IPS-15b (cell line): ENCODE data around the gene C1QTNF12.

Experiments used
- H3K27me3 ChIP-seq: one replicate; pipeline ENCODE4 v1.6.1; 2013; ENCODE audit warnings: low read length; ENCODE audit not compliant: control insufficient read depth, insufficient read depth
- H3K36me3 ChIP-seq: one replicate; pipeline ENCODE4 v1.6.1; 2013; ENCODE audit warnings: low read length; ENCODE audit not compliant: control insufficient read depth, insufficient read depth
- H3K4me1 ChIP-seq: one replicate; pipeline ENCODE4 v1.6.1; 2013; ENCODE audit warnings: mild to moderate bottlenecking, low read length; ENCODE audit not compliant: control insufficient read depth, insufficient read depth
- H3K4me3 ChIP-seq: one replicate; pipeline ENCODE4 v1.5.1; 2013; ENCODE audit warnings: low read depth, low read length
- H3K9ac ChIP-seq: one replicate; pipeline ENCODE4 v1.6.1; 2013; ENCODE audit warnings: low read depth, mild to moderate bottlenecking, low read length
- H3K9me3 ChIP-seq: one replicate; pipeline ENCODE4 v1.6.1; 2013; ENCODE audit warnings: mild to moderate bottlenecking, low read length; ENCODE audit not compliant: control insufficient read depth, insufficient read depth

The C1QTNF12 gene, protein sequence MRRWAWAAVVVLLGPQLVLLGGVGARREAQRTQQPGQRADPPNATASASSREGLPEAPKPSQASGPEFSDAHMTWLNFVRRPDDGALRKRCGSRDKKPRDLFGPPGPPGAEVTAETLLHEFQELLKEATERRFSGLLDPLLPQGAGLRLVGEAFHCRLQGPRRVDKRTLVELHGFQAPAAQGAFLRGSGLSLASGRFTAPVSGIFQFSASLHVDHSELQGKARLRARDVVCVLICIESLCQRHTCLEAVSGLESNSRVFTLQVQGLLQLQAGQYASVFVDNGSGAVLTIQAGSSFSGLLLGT

DNA sequence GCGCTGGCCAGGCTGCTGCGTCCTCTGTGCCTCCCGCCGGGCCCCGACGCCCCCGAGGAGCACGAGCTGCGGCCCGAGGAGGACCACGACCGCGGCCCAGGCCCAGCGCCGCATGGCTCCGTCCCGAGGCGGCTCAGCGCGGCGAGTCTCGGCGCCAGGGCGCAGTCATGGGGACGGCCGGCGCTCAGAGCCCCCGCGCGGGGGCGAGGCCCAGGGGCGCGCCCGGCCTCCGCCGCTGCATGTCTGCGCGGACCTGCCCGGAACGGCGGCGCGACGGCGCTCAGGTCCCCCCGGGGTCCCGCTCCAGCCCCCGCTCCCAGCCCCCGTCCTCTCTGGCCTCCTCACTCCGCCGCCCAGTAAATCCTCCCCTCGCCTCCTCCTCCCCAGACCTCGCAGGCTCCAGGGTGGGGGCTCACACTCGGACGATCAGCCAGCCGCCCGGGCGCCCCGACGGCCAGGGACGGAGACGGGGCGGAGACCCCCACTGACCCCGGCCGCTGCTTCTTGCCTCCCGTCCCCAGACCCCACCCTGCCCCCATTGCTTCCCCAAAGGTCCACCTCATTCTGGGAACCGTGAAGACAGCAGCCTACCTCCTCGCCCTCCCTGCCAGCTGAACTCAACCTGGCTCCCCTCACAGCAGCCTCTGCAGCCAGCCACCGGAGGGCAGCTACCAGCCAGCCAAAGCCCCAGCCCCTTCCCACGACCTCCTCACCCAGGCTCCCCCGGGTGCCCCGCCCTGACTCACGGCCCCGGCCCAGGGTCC, at the start of gene C1QTNF12:
Gene C1QTNF12 (minus strand): TSS at position 146 of the 764 bp plus-strand sequence. CDS start 32 bp downstream, at position 114.
- H3K9ac ChIP-seq = no peak within 1 kb of the TSS
- no peaks in the 10 kb centered on the region for H3K9me3 ChIP-seq
- no peaks in the 10 kb centered on the region for H3K27me3 ChIP-seq
- H3K36me3 ChIP-seq = peaks cover 4% of the 10 kb centered on the region
- H3K4me1 ChIP-seq = no peaks in the 10 kb centered on the region
- no peak within 1 kb of the TSS for H3K4me3 ChIP-seq

DNA sequence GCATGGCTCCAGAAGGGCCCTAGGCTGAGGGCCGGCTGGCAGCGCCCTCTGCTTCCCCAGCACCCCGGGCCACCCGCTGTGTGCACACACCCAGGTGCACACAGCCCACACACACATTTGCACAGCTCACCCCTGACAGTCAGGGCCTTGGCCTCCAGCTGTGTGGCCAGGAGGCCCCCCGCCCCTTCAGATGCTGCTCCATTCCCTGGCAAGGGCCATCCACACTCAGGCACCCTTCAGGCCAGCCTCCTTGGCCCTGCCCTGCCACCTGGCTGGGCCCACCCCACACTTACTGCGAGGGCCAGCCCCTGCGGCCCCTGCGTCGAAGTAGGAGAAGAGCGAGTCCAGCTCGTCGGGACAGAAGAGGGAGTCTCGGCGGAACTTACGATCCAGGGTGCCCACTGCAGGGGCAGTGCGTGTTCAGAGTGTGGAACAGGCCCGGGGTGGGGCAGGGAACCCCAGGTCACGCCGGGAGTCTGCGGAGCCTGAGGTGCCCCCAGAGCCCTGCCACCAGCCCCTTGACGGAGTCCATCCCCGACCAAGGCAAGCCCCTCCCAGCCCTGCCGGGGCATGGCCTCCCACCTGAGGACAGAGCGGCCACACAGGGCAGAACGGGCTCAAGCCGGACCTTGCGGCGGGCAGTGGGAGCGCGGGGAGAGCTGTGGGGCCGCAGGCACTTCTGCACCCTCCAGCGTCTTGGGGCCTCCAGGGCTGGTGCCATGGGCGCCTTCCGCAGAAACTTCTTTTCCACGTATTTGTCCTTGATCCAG, 48.8 kb upstream of the C1QTNF12 start:
- H3K27me3 ChIP-seq = no peaks in the 10 kb centered on the region
- H3K9ac ChIP-seq = no peak overlapping the region
- peaks cover 8% of the 10 kb centered on the region for H3K36me3 ChIP-seq
- no peaks in the 10 kb centered on the region for H3K4me1 ChIP-seq
- no peaks in the 10 kb centered on the region for H3K9me3 ChIP-seq
- H3K4me3 ChIP-seq = no peak overlapping the region

DNA sequence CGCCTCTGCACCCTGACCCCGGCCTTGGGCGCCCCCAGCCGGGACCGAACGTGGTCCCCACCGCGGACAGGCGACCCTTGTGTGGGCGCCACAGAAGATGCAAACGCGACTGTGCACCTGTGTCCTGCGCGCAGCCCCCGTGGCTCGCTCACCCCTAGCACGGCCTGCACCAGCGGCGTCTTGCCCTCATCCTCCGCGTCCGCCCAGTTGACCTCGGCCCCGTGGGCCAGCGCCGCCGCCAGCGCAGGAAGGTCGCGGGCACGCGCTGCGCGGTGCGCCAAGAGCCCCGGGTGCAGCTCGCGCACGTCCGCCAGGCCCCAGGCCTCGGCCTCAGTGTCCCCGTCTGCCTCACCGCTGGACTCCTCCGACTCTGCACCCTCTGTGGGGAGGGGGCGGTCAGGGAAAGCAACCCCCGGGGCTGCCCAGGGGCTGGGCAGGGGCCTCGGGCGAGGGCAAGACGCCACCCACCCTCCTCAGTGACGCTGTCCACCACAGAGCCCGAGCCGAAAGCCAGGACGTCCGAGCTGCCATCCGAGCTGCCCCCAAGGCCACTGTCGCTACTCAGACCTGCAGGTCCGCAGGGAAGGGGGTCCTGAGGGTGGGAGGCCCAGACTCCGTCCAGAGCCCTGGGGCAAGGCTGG, 47.8 kb upstream of the C1QTNF12 start:
- Histone ChIP-seq H3K9me3 (no peaks in the 10 kb centered on the region), H3K9ac (no peak overlapping the region), H3K27me3 (no peaks in the 10 kb centered on the region), H3K4me1 (no peaks in the 10 kb centered on the region), H3K36me3 (peaks cover 8% of the 10 kb centered on the region), H3K4me3 (peak overlapping the region; percentile 26)

DNA sequence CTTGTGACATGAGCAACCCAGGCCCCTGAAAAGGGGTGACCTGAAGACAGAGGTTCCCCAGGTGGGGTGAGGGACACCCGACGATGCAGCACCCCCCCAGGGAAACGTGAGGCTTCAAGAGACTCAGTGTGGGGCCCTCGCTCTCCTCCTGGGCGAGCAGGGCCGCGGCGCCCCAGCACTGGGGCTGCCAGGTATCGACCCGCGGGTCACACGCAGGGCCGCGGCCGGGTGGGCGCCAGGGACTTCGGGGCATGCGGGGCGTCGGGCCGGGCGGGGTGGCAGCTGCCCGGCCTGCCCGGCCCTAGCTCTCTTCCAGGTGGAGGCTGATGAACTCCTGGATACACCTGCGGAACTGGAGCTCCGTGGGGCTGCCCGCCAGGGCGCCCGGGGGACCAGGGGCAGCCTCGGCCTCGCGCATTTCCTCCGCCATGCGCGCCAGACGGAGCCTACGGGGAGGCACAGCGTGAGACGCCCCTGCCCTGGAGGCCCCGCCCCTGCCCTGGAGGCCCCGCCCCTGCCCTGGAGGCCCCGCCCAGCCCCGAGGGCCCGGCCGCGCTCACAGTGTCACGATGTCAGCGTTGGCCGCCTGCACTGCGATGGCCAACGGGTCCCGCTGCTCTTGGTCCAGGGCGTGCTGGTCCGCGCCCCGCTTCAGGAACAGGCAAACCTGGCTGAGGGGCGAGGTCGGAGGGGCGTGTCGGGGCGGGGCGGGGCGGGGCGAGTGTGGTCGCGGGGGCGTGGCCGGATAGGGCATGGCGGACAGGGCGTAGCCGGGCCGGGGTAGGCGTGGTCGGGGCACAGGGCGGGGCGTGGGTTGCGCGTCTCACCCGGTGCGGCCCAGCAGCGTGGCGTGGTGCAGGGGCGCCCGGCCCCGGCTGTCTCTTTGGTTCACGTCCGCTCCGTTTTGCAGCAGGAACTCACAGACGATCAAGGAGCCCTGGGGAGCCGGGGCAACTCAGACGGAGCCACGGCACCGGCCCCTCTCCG, 47.0 kb upstream of the C1QTNF12 start:
- Histone ChIP-seq H3K4me3 (peak overlapping the region; percentile 26), H3K4me1 (no peaks in the 10 kb centered on the region), H3K36me3 (peaks cover 8% of the 10 kb centered on the region), H3K27me3 (no peaks in the 10 kb centered on the region), H3K9me3 (no peaks in the 10 kb centered on the region), H3K9ac (no peak overlapping the region)

DNA sequence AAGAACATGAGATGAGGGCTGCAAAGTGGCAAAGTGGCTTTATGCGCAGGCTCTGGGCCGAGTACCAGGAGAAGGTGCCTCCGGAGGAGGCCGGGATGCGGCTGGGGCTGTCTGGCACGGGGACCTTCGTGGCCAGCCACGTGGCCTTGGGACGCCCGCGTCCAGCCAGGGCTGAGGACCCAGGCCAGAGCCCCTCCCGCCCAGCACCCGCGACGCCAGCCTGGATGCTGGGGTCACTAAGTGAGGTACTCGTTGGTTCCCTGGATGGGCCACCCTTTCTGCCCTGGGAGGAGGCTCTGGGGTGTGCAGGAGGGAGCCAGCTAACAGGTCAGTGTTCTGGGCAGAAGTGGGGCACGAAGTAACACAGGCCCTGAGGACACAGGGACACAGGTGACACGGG, 46.3 kb upstream of the C1QTNF12 start:
- peaks cover 8% of the 10 kb centered on the region for H3K36me3 ChIP-seq
- no peak overlapping the region for H3K4me3 ChIP-seq
- no peaks in the 10 kb centered on the region for H3K4me1 ChIP-seq
- H3K27me3 ChIP-seq = no peaks in the 10 kb centered on the region
- no peaks in the 10 kb centered on the region for H3K9me3 ChIP-seq
- H3K9ac ChIP-seq = no peak overlapping the region

DNA sequence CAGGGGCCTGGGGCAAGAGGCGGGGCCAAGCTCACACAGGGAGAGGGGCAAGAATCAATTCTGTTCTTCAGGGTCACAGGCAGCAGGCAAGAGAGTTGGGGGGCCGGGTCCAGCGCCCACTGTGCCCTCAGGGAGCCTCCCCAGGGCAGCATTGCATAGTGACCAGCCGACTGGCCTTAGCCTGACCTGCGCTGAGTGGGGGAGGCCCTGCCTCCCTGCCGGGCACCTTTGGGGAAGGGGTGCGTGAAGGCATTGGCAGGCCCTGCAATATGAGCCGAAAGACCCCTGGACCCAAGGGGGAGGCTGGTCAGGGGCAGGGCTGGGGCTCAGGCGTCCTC, 45.9 kb upstream of the C1QTNF12 start:
- Histone ChIP-seq H3K27me3 (no peaks in the 10 kb centered on the region), H3K36me3 (peaks cover 8% of the 10 kb centered on the region), H3K4me3 (no peak overlapping the region), H3K9me3 (no peaks in the 10 kb centered on the region), H3K4me1 (no peaks in the 10 kb centered on the region), H3K9ac (no peak overlapping the region)

DNA sequence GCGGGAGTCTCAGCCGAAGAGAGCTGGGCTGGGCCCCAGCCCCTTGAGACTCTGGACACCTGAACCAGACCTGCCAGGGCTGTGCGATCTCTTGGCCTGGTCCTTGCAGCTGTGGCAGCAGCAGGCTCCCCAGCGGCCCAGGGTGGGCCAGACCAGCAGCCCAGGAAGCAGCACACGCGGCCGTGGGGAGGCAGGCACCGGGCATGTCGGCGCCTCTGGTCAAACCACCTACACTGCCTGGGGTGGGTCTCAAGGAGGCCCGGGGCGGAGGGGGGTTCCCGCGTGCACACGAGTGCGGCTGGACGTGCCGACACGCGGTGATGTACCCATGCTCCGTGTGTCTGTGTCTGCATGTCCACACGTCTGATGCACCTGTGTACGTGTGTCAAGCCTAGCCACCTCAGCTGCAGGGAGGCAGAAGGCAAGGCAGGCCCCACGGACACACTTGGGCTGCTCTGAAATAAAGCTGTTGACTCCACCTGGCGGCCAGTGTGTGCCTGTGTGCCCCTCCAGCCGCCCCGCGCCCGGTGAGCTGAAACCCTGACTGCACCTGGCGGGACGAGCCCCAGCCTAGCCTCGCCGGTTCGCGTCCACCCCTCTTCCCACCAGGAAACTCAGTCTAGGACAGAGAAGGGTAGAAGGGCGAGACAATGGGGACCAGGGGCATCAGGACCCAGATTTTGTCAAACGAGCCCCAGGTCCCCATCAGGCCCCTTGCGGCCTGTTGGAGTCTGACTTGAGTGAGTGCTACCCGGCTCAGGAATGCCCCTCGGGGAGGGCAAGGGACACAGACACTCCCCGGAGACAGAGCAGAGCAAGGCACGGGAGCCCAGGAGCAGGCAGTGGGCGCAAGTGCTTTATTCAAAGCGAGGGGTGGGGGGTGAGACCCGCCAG, 45.3 kb upstream of the C1QTNF12 start:
- no peaks in the 10 kb centered on the region for H3K4me1 ChIP-seq
- no peaks in the 10 kb centered on the region for H3K27me3 ChIP-seq
- no peak overlapping the region for H3K9ac ChIP-seq
- H3K9me3 ChIP-seq = no peaks in the 10 kb centered on the region
- peaks cover 8% of the 10 kb centered on the region for H3K36me3 ChIP-seq
- H3K4me3 ChIP-seq = no peak overlapping the region

DNA sequence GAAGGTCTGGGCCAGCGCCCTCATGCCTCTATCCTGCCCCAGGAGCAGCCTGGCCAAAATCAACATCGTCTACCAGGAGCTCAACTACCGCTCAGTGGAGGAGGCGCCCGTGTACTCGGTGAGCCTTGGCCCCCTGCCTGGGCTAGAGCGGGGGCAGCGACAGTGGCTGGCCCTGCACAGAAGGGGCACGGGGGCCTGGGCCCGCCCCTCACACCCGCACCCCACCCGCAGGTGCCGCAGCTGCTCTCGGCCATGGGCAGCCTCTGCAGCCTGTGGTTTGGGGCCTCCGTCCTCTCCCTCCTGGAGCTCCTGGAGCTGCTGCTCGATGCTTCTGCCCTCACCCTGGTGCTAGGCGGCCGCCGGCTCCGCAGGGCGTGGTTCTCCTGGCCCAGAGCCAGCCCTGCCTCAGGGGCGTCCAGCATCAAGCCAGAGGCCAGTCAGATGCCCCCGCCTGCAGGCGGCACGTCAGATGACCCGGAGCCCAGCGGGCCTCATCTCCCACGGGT, 44.6 kb upstream of the C1QTNF12 start:
- Histone ChIP-seq H3K4me3 (no peak overlapping the region), H3K9ac (no peak overlapping the region), H3K4me1 (no peaks in the 10 kb centered on the region), H3K27me3 (no peaks in the 10 kb centered on the region), H3K9me3 (no peaks in the 10 kb centered on the region), H3K36me3 (peaks cover 6% of the 10 kb centered on the region)

DNA sequence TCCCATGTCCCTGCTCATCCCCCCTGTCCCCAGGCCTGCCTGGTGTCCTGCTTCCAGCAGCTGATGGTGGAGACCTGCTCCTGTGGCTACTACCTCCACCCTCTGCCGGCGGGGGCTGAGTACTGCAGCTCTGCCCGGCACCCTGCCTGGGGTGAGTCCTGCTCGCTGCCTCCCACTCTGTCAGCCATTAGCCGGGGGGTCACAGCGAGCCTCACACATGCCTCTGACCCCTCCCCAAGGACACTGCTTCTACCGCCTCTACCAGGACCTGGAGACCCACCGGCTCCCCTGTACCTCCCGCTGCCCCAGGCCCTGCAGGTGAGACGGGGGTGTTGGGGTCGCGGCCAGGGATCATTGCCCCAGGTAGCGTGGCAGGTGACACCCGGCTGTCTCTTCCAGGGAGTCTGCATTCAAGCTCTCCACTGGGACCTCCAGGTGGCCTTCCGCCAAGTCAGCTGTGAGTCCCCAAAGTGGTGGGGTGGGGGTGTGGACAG, 43.8 kb upstream of the C1QTNF12 start:
- Histone ChIP-seq H3K9me3 (no peaks in the 10 kb centered on the region), H3K9ac (no peak overlapping the region), H3K27me3 (no peaks in the 10 kb centered on the region), H3K4me3 (no peak overlapping the region), H3K4me1 (no peaks in the 10 kb centered on the region), H3K36me3 (no peaks in the 10 kb centered on the region)
